Nephron (organoid): Measurements from ENCODE around the gene ABLIM1.

Experiments
- H3K27ac Mint-ChIP-seq, 3 experiments: 2 replicates each; pipeline ENCODE4 v1.8.0; 2020; ENCODE audit warnings: mixed read lengths in 3 of 3, mild to moderate bottlenecking in 2 of 3, moderate library complexity in 1 of 3
- H3K27me3 Mint-ChIP-seq: 2 replicates; pipeline ENCODE4 v1.8.0; 2021; ENCODE audit warnings: low read depth, mild to moderate bottlenecking, moderate library complexity, mixed read lengths
- H3K36me3 Mint-ChIP-seq: 2 replicates; pipeline ENCODE4 v1.8.0; 2020; ENCODE audit warnings: low read depth, mixed read lengths
- H3K4me1 Mint-ChIP-seq: 2 replicates; pipeline ENCODE4 v1.8.0; 2020; ENCODE audit warnings: mixed read lengths
- H3K4me3 Mint-ChIP-seq, 3 experiments: 2 replicates each; pipeline ENCODE4 v1.8.0; 2020; ENCODE audit warnings: mild to moderate bottlenecking in 3 of 3, mixed read lengths in 3 of 3, moderate library complexity in 2 of 3
- H3K9me3 Mint-ChIP-seq: 2 replicates; pipeline ENCODE4 v1.8.0; 2020; ENCODE audit warnings: mixed read lengths
- CTCF ChIP-seq, 3 experiments: fragments of 200-600 bp; sonication (generic); IDR thresholded peaks; one replicate each; pipeline ENCODE4 v1.5.0; 2021; ENCODE audit warnings: antibody characterized with exemption in 3 of 3; ENCODE audit not compliant: unreplicated experiment in 3 of 3

The ABLIM1 gene

GRCh38 chr10:114453576-114453975 is 204.5 kb downstream of the ABLIM1 start:
- peaks cover 4% of the 10 kb centered on the region for H3K27me3 Mint-ChIP-seq
- no peak for TF ChIP-seq CTCF (IDR thresholded peaks at IDR 0.05; ENCODE audit: unreplicated experiment in 3 of 3)
- no peak overlapping the region for H3K27ac Mint-ChIP-seq
- no peaks in the 10 kb centered on the region for H3K9me3 Mint-ChIP-seq
- H3K36me3 Mint-ChIP-seq, result peaks cover 39% of the 10 kb centered on the region
- peaks cover 6% of the 10 kb centered on the region for H3K4me1 Mint-ChIP-seq
- H3K4me3 Mint-ChIP-seq, result no peak overlapping the region

GRCh38 chr10:114448897-114449296 is 209.2 kb downstream of the ABLIM1 start:
- Mint-ChIP-seq H3K27ac (no peak overlapping the region), H3K27me3 (no peaks in the 10 kb centered on the region), H3K36me3 (peaks cover 30% of the 10 kb centered on the region), H3K4me1 (peaks cover 11% of the 10 kb centered on the region), H3K4me3 (no peak overlapping the region), H3K9me3 (no peaks in the 10 kb centered on the region)
- TF ChIP-seq CTCF (IDR thresholded peaks at IDR 0.05; ENCODE audit: unreplicated experiment in 3 of 3), result no peak

- H3K4me3 Mint-ChIP-seq, result no peak overlapping the region
- peaks cover 35% of the 10 kb centered on the region for H3K36me3 Mint-ChIP-seq
- no peak overlapping the region for H3K27ac Mint-ChIP-seq
- H3K9me3 Mint-ChIP-seq, result no peaks in the 10 kb centered on the region
- no peaks in the 10 kb centered on the region for H3K27me3 Mint-ChIP-seq
- TF ChIP-seq CTCF (IDR thresholded peaks at IDR 0.05; ENCODE audit: unreplicated experiment in 3 of 3), result no peak
- peaks cover 11% of the 10 kb centered on the region for H3K4me1 Mint-ChIP-seq
These were observed 212.7 kb downstream of the ABLIM1 start for GRCh38 chr10:114445332-114445731.

GRCh38 chr10:114444819-114445218 is 213.3 kb downstream of the ABLIM1 start:
- Mint-ChIP-seq H3K9me3 (no peaks in the 10 kb centered on the region), H3K36me3 (peaks cover 40% of the 10 kb centered on the region), H3K4me3 (no peak overlapping the region), H3K27ac (no peak overlapping the region), H3K4me1 (peaks cover 11% of the 10 kb centered on the region), H3K27me3 (no peaks in the 10 kb centered on the region)
- TF ChIP-seq CTCF (IDR thresholded peaks at IDR 0.05; ENCODE audit: unreplicated experiment in 3 of 3), result no peak

GRCh38 chr10:114442091-114442630 is 215.9 kb downstream of the ABLIM1 start:
- Mint-ChIP-seq H3K4me1 (peaks cover 11% of the 10 kb centered on the region), H3K27ac (no peak overlapping the region), H3K36me3 (peaks cover 58% of the 10 kb centered on the region), H3K9me3 (no peaks in the 10 kb centered on the region), H3K27me3 (no peaks in the 10 kb centered on the region), H3K4me3 (no peak overlapping the region)
- no peak for TF ChIP-seq CTCF (IDR thresholded peaks at IDR 0.05; ENCODE audit: unreplicated experiment in 3 of 3)

GRCh38 chr10:114441107-114441506 is 217.0 kb downstream of the ABLIM1 start:
- peaks cover 3% of the 10 kb centered on the region for H3K4me1 Mint-ChIP-seq
- H3K27me3 Mint-ChIP-seq, result no peaks in the 10 kb centered on the region
- no peak for TF ChIP-seq CTCF (IDR thresholded peaks at IDR 0.05; ENCODE audit: unreplicated experiment in 3 of 3)
- H3K4me3 Mint-ChIP-seq, result no peak overlapping the region
- H3K9me3 Mint-ChIP-seq, result no peaks in the 10 kb centered on the region
- peaks cover 61% of the 10 kb centered on the region for H3K36me3 Mint-ChIP-seq
- no peak overlapping the region for H3K27ac Mint-ChIP-seq
